ENCODE results near the gene NEK10. TPM values are rescaled to one million over a fixed set of nuclear protein-coding genes. Genes with fewer than 3 reads are reported as not detected.

Gene NEK10
- total RNA-seq, 2 experiments from 2014 or later, result 0.29 to 0.58 TPM

DNA sequence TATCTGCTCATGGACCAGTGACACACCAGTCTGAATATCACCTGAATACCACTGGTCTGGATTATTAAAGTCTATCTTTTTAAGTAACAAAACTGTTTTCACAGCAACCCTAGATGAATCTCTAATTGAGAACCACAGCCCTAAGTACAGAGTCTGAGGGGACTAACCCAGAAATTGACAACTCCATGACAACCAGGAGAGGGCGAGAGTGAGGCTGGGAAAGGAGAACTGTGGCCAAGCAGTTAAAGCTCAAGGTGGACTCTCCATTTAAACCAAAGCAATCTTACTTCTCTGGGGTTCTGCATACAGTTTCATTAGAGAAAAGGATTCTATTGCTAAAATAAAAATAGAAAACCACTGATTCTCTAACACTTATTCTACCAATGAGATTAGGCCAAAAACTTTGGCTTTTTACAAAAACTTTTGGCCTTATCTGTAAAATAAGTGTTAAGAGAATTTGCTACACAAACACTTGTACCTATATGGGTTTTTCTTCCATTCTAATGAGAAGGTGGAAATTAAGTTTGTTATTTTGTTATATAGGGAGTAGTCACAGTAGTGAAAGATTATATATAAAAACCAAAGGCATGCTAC is 11.4 kb downstream of the NEK10 start:
- Mint-ChIP-seq H3K36me3 (ENCODE audit: low read depth) (no peaks in the 10 kb centered on the region), H3K27ac (no peak overlapping the region)
- CTCF ChIA-PET, result interaction anchor here (0.6 to 1.8 kb wide), 25 partner anchors 9 to 323 kb away, joined by 3 to 13 read pairs (median 4); partner anchors contain the start of genes NEK10 and SLC4A7

DNA sequence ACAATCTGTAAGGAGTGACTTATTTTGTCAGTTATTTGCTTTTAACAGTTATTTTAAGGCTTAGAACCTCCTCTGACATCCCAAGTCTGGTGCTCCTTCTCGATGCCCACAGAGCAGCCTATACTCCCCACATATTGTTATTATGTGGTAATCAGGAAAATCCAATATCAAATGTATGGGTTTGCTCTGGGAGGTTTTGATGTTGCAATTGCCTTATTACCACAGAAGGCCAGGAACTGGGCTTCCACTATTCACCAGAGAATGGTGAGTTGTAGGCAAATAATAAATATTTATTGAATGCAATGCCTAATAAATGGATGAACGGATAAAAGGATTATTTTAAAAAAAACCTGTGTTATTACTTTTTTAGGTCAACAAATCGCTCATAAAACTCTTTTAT is 12.2 kb downstream of the NEK10 start:
- H3K27me3 Mint-ChIP-seq, result no peaks in the 10 kb centered on the region
- ATAC-seq (no peak), DNase-seq (no peak)
- H3K9me3 Mint-ChIP-seq, result no peaks in the 10 kb centered on the region
- TF ChIP-seq, protein P1, sequence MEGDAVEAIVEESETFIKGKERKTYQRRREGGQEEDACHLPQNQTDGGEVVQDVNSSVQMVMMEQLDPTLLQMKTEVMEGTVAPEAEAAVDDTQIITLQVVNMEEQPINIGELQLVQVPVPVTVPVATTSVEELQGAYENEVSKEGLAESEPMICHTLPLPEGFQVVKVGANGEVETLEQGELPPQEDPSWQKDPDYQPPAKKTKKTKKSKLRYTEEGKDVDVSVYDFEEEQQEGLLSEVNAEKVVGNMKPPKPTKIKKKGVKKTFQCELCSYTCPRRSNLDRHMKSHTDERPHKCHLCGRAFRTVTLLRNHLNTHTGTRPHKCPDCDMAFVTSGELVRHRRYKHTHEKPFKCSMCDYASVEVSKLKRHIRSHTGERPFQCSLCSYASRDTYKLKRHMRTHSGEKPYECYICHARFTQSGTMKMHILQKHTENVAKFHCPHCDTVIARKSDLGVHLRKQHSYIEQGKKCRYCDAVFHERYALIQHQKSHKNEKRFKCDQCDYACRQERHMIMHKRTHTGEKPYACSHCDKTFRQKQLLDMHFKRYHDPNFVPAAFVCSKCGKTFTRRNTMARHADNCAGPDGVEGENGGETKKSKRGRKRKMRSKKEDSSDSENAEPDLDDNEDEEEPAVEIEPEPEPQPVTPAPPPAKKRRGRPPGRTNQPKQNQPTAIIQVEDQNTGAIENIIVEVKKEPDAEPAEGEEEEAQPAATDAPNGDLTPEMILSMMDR (IDR thresholded peaks at IDR 0.05), result no peak
- H3K36me3 Mint-ChIP-seq (ENCODE audit: low read depth), result no peaks in the 10 kb centered on the region
- intact Hi-C loops (cut with micrococcal nuclease), result loop anchor here (10.0 kb wide), 1 partner anchor 318 kb away; no protein-coding TSS in a partner anchor
- ChIA-PET POLR2A (no interaction called here), CTCF (no interaction called here)
- H3K4me1 Mint-ChIP-seq (ENCODE audit: low read depth), result peaks cover 19% of the 10 kb centered on the region
- no peak overlapping the region for H3K27ac Mint-ChIP-seq
- no peak overlapping the region for H3K4me3 Mint-ChIP-seq

More for the DNA sequence above, 11.4 kb downstream of the NEK10 start:
- intact Hi-C loops (cut with micrococcal nuclease), result loop anchor here (10.0 kb wide), 1 partner anchor 317 kb away; no protein-coding TSS in a partner anchor
- H3K27me3 Mint-ChIP-seq, result no peaks in the 10 kb centered on the region
- POLR2A ChIA-PET, result interaction anchor here (0.7 kb wide), 1 partner anchor 52 kb away, joined by 3 read pairs; no protein-coding TSS in a partner anchor
- TF ChIP-seq, protein P1 (IDR thresholded peaks at IDR 0.05), result peak; percentile 83
- peak; percentile 96 for ATAC-seq
- no peaks in the 10 kb centered on the region for H3K9me3 Mint-ChIP-seq
- DNase-seq, result peak; percentile 74
- H3K4me3 Mint-ChIP-seq, result no peak overlapping the region
- H3K4me1 Mint-ChIP-seq (ENCODE audit: low read depth), result peaks cover 19% of the 10 kb centered on the region

- Mint-ChIP-seq H3K27ac (no peak overlapping the region), H3K4me3 (no peak overlapping the region), H3K9me3 (no peaks in the 10 kb centered on the region), H3K27me3 (no peaks in the 10 kb centered on the region), H3K36me3 (ENCODE audit: low read depth) (no peaks in the 10 kb centered on the region), H3K4me1 (ENCODE audit: low read depth) (peaks cover 14% of the 10 kb centered on the region)
- POLR2A ChIA-PET, result no interaction called here
- no peak for ATAC-seq
- TF ChIP-seq, protein P1 (IDR thresholded peaks at IDR 0.05), result no peak
- intact Hi-C loops (cut with micrococcal nuclease), result loop anchor here (10.0 kb wide), 1 partner anchor 320 kb away; no protein-coding TSS in a partner anchor
- CTCF ChIA-PET, result interaction anchor here (1.1 to 1.3 kb wide), 2 partner anchors 8 to 11 kb away, joined by 3 read pairs; no protein-coding TSS in a partner anchor
- no peak for DNase-seq
Observed at GRCh38 chr3:27354588-27355203, 14.5 kb downstream of the NEK10 start.

- ChIA-PET POLR2A (no interaction called here), CTCF (no interaction called here)
- Mint-ChIP-seq H3K27me3 (no peaks in the 10 kb centered on the region), H3K4me1 (ENCODE audit: low read depth) (peaks cover 10% of the 10 kb centered on the region), H3K4me3 (no peak overlapping the region), H3K36me3 (ENCODE audit: low read depth) (no peaks in the 10 kb centered on the region), H3K9me3 (no peaks in the 10 kb centered on the region), H3K27ac (no peak overlapping the region)
- no peak for ATAC-seq
- intact Hi-C loops (cut with micrococcal nuclease), result loop anchor here (10.0 kb wide), 1 partner anchor 321 kb away; no protein-coding TSS in a partner anchor
- DNase-seq, result no peak
- TF ChIP-seq, protein P1 (IDR thresholded peaks at IDR 0.05), result no peak
Observed at GRCh38 chr3:27354161-27354560, 15.0 kb downstream of the NEK10 start.

- no peaks in the 10 kb centered on the region for H3K36me3 Mint-ChIP-seq (ENCODE audit: low read depth)
- intact Hi-C loops (cut with micrococcal nuclease), result loop anchor here (10.0 kb wide), 1 partner anchor 322 kb away; no protein-coding TSS in a partner anchor
- TF ChIP-seq, protein P1 (IDR thresholded peaks at IDR 0.05), result no peak
- ATAC-seq (no peak), DNase-seq (no peak)
- peaks cover 5% of the 10 kb centered on the region for H3K4me1 Mint-ChIP-seq (ENCODE audit: low read depth)
- ChIA-PET CTCF (no interaction called here), POLR2A (no interaction called here)
- H3K9me3 Mint-ChIP-seq, result no peaks in the 10 kb centered on the region
- H3K4me3 Mint-ChIP-seq, result no peak overlapping the region
- H3K27me3 Mint-ChIP-seq, result no peaks in the 10 kb centered on the region
- no peak overlapping the region for H3K27ac Mint-ChIP-seq
Observed at GRCh38 chr3:27353221-27353620, 16.0 kb downstream of the NEK10 start.

Data from activated CD8-positive, alpha-beta T cell treated with anti-CD3 and anti-CD28 coated beads for 36 hours (primary cell).